Hematopoietic multipotent progenitor cell treated with erythropoietin and hydrocortisone succinate and interleukin-3 and kit ligand, for 6 days (in vitro differentiated cells): ENCODE data around the gene PRSS33.

ENCODE experiments used
- DNase-seq: peaks from one replicate; pipeline ENCODE4 v3.0.0-alpha.2; 2015

The PRSS33 gene

DNA sequence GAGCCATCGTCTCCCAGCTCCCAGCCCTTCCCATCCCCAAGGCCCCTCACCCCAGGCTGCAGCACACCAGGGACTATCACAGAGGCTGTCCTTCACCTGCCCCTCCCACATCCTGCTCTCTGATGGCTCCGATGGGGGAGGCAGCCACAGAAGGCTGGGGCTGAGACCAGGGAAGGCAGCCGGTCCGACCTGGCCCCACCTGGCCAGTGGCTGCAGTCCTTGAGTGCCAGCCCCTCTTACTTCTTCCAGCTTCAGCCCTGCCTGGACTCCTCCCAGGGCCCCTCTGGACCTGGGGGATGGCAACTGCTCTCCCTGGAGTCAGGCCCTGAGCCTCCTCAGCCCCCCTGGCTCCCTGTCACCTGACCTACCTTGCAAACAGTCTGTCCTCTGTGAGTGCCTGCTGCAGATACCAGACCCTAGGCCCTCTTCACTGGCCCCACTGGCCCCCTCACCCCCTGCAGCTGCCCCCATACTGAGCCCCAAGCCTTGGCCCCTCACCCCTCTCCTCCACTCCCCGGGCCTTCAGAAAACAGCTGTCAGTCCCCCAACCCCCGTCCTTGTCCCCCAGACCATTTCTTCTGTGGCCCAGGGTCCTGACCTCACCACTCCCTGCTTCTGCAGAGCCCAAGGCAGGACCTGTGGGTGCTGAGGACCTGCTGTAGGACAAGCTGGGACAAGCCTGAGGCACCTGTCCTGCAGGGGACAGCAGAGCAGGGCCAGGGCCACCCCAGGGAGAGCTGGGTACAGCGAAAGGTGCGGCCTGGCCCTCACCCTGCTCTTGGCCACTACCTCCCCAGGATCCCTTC, 47.5 kb downstream of the PRSS33 start:
- DNase-seq, result no peak

DNA sequence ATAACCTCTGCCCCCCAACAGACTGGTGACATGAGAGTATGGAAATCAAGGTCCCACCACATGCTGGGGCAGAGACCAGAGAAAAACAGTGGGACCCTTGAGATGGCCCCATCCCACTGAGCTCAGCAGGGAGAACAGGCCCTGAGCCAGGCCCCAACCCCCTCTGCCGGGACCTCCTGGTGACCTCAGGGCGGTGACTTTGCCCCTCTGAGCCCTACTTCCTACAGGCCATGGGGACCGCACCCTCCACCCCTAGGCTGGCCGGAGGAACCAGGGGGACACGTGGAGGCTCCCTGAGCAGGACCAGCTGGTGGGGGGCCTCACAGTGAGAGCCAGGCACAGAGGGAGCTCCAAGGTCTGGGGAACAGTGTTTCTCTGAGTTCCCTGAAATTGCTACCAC, 48.7 kb downstream of the PRSS33 start:
- no peak for DNase-seq

DNA sequence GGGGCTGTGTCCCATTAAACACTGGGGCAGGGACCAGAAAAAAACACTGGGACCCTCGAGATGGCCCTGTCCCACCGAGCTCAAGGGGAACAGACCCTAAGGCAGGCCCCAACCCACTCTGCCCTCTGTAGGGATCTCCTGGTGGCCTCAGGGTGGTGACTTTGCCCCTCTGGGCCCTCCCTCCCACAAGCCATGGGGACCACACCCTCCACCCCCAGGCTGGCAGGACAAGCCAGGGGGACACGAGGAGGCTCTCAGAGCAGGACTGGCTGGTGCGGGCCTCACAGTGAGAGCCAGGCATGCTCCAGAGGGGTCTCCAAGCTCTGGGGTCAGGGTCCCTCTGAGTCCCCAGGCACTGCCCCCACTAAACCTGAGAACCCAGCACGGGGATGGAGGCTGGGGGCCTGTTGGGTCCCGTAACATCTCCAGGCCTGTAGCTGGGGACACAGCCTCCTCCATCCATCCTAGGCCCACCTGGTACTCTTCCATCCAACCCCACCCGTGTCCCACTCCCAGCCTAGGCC, 49.4 kb downstream of the PRSS33 start:
- no peak for DNase-seq

DNA sequence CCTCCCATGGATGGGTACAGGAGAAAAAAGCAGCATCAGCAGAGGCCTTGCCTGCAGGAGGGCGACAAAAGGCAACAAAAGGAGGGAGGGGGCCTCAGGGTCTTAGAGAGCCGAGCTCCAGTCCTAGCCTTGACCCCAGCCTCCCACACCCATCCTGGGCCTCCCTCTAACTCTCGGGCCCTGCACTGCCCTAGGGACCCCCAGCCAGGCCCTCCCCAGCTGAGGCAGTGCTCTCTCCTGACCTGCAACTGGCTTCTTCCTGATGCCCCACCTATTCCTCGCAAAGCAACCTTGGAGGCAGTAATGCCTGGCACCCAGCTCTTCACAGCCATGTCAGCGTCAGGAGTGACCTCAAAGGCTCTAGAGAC, 50.1 kb downstream of the PRSS33 start:
- DNase-seq, result no peak

DNA sequence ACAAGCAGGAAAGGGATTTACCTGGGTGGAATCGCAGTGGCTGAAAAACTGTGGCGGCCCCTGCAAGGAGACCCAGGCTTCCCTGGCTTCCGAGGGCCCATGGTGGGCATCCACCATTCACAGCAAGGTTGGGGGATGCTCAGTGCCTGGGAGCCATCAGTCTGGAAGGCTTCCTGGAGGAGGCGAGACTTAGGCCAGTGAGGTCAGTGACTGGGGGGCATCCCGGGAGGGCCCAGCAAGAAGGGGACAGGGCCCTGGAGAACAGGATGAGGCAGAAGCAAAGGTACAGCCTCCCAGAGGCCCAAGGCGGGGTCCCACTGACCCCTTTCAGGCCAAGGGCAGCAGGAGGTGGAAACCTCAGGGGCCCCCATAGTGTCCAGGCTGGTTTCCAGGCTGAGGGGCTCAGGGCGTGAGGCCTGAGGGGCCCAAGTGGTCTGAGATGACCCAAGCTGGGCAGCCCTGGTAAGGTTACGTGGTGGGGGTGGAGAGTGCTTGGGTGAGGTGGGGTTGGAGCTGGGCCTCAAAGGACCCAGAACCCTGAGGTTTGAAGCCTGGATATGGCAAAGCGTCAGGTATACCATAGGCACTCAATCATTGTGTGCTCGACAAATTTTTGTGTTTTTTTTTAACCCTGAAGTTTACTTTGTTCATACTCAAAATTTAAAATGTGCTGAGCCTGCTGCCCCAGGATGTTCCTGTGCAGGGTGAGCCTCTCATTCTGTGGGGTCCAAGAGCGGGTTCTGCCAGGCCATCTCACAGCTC, 50.7 kb downstream of the PRSS33 start:
- DNase-seq, result no peak

DNA sequence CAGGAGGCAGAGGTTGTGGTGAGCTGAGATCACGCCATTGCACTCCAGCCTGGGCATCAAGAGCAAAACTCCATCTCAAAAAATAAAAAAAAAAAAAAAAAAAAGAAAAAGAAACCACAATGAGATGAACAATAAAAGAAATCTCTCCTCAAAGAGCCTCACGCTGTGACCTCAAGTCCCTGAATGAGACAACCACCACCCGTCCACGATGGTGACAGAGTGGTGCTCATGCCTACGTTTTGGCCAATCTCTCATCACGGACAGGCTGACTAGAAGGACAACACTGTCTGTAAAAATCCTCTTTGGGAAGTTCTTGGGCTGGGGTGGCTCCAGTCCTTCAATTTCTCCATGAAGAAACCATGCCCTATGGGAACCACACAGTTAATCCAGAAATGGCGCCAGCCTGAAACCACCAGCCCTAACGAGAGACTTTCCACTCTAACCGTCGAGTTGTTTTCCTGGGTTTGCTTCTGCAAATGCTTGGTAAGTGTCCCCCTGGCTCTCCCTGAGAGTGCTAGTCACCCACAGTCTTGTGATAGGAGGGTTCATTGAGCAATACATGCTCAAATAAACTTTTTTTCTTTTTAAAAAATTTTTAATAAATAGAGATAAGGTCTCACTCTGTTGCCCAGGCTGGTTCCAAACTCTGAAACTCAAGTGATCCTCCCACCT, 52.4 kb downstream of the PRSS33 start:
- peak; percentile 33 for DNase-seq
